ENCODE data around the gene SPOUT1. TPM values are rescaled to one million over a fixed set of nuclear protein-coding genes. Genes with fewer than 3 reads are reported as not detected.

SPOUT1 gene
- total RNA-seq, 4 donors from 2014 or later, result 33.5 to 48.7 (median 34.9) TPM

GRCh38 chr9:128838338-128838737 lies 8.7 kb upstream of the SPOUT1 start:
- H3K27ac ChIP-seq, result no peak overlapping the region
- no peaks in the 10 kb centered on the region for H3K4me1 ChIP-seq
- no peak for DNase-seq
- no peak overlapping the region for H3K4me3 ChIP-seq
- no peaks in the 10 kb centered on the region for H3K36me3 ChIP-seq
- H3K27me3 ChIP-seq, result no peaks in the 10 kb centered on the region
- no peaks in the 10 kb centered on the region for H3K9me3 ChIP-seq
- no peak for TF ChIP-seq CTCF (IDR thresholded peaks at IDR 0.05)
- no peak for TF ChIP-seq POLR2A (IDR thresholded peaks at IDR 0.05)

GRCh38 chr9:128836509-128837145 lies 7.0 kb upstream of the SPOUT1 start:
- no peak for DNase-seq
- Histone ChIP-seq H3K36me3 (no peaks in the 10 kb centered on the region), H3K9me3 (no peaks in the 10 kb centered on the region), H3K27me3 (no peaks in the 10 kb centered on the region), H3K27ac (no peak overlapping the region), H3K4me1 (no peaks in the 10 kb centered on the region), H3K4me3 (no peak overlapping the region)
- no peak for TF ChIP-seq POLR2A (IDR thresholded peaks at IDR 0.05)
- no peak for TF ChIP-seq CTCF (IDR thresholded peaks at IDR 0.05)

- Histone ChIP-seq H3K27me3 (no peaks in the 10 kb centered on the region), H3K36me3 (no peaks in the 10 kb centered on the region), H3K27ac (no peak overlapping the region), H3K9me3 (no peaks in the 10 kb centered on the region), H3K4me1 (no peaks in the 10 kb centered on the region), H3K4me3 (no peak overlapping the region)
- no peak for TF ChIP-seq CTCF (IDR thresholded peaks at IDR 0.05)
- no peak for TF ChIP-seq POLR2A (IDR thresholded peaks at IDR 0.05)
- DNase-seq, result no peak
Measured at GRCh38 chr9:128835246-128836210, 5.9 kb upstream of the SPOUT1 start.

GRCh38 chr9:128833696-128834095 lies 4.1 kb upstream of the SPOUT1 start:
- DNase-seq, result no peak
- Histone ChIP-seq H3K4me3 (no peak overlapping the region), H3K27ac (no peak overlapping the region), H3K27me3 (no peaks in the 10 kb centered on the region), H3K9me3 (no peaks in the 10 kb centered on the region), H3K4me1 (peaks cover 0 to 10% (median 8%) of the 10 kb centered on the region in 4 donors), H3K36me3 (no peaks in the 10 kb centered on the region)
- TF ChIP-seq CTCF (IDR thresholded peaks at IDR 0.05) (no peak), POLR2A (IDR thresholded peaks at IDR 0.05) (no peak)

GRCh38 chr9:128828719-128829452 lies 708 bp downstream of the SPOUT1 start:
- Histone ChIP-seq H3K27me3 (no peaks in the 10 kb centered on the region), H3K9me3 (no peaks in the 10 kb centered on the region), H3K4me1 (peaks cover 0 to 13% (median 11%) of the 10 kb centered on the region in 4 donors), H3K36me3 (peaks cover 0 to 34% (median 0%) of the 10 kb centered on the region in 3 donors), H3K27ac (peak overlapping the region; percentile 74 to 87 (median 74)), H3K4me3 (peak overlapping the region; percentile 78 to 99 (median 88))
- no peak for DNase-seq
- TF ChIP-seq POLR2A (IDR thresholded peaks at IDR 0.05), result no peak
- TF ChIP-seq CTCF (IDR thresholded peaks at IDR 0.05), result no peak

All from Peyer's patch (tissue), 4 donors.